Measurements from ENCODE around the gene NEK4. TPM values are rescaled to one million over a fixed set of nuclear protein-coding genes. Genes with fewer than 3 reads are reported as not detected.

Gene NEK4
- polyA plus RNA-seq, 4 donors: 18.8 to 30.7 (median 27.4) TPM

DNA sequence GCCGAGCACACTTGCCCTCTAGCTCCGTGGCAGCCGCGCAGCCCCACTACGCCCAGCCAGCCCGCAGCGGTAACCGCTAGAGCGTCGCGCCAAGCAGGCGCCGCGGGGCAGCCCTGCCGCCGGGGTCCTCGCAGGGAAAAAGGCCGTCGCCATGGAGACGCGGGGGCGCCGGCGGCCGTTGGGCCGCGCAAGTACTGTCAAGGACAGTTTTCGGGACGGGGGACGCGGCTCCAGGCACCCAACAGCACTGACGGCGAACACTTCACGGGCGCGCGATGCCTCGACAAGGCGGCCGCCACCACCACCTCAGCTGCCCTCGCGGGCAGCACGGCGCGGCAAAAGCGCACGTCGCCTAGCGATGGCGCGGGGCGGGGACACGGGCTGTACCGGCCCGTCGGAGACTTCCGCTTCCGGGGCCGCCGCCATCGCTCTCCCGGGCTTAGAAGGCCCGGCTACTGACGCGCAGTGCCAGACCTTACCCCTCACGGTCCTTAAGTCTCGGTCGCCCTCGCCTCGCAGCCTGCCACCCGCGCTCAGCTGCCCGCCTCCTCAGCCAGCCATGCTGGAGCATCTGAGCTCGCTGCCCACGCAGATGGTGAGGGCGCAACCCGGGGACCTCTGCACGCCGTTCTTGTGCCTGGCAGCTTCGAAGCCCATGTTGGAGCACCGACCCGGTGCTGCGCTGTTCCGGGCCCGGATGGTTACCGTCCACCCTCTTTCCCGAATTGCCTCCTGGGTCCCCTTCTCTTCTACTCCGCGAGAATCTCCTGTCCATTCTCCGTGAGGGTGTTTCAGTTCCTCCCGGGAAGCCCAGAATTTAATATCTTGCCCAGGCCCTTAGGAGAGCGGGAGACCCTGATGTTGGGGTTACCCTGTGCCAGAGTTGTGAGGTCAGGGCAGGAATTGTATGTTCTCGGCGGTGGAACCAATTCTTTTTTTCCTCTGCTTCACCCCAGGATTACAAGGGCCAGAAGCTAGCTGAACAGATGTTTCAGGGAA is 64.8 kb downstream of the NEK4 start, which contains the start of the genes GLT8D1 and SPCS1:
GLT8D1 (minus strand) TSS at position 104 of the 999 bp plus-strand sequence. CDS start 5,331 bp downstream, outside the sequence.
SPCS1 (plus strand) TSS at position 419 of the 999 bp plus-strand sequence; CDS start at position 560, 141 bp downstream.
- peak; percentile 75 to 82 (median 77) for DNase-seq (ENCODE audit: low read depth in 4 of 4, low spot score in 3 of 4)

DNA sequence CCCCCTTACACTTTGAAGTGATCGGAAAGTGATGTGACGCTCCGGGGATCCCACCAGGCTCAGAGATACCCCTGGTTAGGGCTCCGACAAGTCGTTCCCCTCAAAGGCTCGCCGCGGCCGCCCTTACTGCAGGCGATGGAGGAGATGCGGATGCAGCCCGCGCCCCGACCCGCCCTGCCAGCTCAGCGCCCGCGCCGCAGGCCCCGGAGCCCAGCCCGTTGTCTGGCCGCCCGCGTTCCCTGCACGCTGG is 65.4 kb downstream of the NEK4 start:
- DNase-seq (ENCODE audit: low read depth in 4 of 4, low spot score in 3 of 4): no peak

DNA sequence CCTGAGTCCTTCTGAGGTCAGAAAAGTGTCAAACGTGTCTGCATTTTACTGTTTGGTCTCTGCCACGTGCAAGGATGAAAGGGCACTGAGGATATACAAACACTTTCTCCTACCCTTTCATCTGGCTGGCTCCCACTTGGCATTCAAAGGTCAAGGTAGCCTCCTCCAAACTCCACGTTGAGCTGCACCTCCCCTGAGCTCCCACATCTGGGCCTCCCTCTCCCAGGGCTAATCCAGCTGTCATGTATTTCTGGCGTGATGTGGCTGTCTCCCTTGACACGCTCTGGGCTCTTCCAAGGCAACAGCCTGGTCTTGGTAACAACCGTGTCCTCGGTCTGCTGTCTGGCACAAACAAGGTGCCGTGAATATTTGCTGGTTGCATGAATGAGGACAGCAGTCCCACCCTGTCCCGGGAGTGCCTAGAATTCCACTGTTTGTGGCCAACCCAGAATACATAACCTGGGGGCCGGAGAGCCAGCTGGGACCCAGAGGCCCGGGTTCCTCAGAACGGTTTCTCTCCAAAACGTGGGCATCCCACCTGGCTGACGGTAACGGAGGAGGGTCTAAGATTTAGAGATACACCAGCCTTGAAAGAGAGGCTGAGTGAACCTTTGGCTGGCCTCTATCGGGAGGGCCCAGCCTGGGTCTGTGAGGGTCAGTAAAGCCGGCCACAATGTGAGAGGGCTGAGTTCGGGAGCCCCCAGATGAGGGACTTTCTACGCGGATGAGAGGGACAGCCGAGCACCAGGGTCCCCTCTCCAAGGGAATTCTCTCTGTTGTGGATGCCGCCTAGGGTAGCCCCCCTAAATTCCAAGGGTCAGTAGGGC is 65.9 kb downstream of the NEK4 start:
- DNase-seq (ENCODE audit: low read depth in 4 of 4, low spot score in 3 of 4): no peak

GRCh38 chr3:52703341-52703740 is 67.4 kb downstream of the NEK4 start:
- DNase-seq (ENCODE audit: low read depth in 4 of 4, low spot score in 3 of 4): no peak

DNA sequence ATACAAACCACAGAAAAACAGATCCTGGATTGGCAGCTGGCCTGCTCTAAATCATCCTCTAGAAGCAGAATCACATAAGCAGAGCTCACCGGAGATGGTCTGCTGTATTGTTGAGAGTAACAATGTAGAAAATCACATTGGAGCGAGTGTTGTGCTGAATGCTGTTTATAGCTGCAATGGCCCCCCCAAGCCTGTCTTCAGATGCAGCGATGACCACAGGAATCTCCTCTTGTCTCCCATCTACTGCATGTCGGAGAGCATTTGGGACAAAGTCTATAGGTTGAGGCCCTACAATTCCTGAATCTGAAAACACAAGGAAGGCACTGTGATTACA is 73.1 kb downstream of the NEK4 start:
- no peak for DNase-seq (ENCODE audit: low read depth in 4 of 4, low spot score in 3 of 4)

DNA sequence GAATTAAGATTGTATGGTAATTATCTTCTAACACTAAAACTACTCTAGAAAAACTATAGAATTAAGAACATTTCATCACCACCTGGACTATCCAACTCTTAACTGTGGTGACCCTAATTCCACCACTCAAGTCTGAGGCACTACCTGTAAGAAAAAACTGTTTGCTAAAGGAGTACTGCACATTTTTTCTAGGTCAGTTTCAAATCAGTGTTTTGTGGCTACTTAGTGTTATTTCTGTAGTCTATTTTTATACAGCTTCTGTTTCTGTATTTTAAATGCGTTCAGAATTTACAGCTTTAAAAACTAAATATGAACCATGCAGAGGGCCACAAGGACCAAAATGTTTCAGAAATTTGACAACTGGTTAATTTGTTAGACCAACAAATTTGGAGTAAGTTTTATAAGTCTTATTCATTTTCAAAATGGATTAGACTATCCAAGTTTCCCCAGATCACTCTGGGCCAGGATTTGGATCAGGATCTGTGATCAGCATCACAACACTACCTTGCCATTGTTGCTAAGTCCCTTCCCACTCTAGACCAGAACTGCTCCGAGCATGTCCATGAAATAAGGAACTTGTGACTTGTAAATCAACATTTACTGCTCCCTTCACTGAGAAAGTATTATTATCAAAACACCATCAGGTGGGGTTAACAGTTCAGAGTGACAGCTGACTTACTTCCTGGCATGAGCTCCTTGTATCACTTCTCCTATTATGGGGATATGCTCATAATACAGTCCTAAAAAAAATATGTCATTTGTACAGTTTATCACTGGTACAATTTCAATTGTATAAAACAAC is 73.7 kb downstream of the NEK4 start:
- no peak for DNase-seq (ENCODE audit: low read depth in 4 of 4, low spot score in 3 of 4)

DNA sequence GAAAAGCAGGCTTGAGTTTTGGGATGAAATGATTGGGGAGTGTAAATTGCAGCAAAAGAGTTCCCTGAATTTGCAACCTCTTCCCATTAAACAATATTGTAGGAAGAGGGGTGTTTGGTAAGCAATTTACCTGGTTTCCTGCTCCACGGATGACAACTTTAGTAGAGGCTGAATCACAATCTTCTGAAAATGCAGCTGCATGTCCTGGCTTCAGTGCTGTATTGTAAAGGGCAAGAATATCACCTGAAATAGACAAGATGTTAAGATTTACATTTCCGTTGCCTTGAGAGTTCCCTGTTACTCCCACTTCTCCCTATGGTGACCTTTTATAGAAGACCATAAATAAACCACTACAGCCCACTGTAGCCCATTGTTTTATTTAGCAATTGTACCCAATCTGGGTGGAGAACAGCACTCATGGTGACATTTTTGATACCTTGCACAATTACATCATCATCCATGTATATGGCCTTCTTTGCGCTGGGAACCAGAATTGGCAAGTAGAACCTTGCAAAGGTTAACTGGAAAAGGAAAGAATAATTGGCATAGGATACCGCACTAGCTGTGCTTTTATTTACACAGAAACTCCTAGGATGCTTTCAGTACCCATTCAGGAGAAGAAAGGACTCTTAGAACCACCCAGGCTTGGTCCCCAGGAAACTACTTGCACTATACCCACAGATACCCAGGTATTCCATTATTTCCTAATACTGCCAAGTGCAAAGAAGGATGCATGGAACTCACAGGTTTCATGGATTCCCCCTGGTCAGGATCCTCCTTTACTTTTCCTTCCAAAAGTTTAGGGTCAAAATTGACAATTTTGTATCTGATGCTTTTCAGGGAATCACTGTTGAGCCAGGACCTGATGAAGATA is 74.7 kb downstream of the NEK4 start:
- no peak for DNase-seq (ENCODE audit: low read depth in 4 of 4, low spot score in 3 of 4)

DNA sequence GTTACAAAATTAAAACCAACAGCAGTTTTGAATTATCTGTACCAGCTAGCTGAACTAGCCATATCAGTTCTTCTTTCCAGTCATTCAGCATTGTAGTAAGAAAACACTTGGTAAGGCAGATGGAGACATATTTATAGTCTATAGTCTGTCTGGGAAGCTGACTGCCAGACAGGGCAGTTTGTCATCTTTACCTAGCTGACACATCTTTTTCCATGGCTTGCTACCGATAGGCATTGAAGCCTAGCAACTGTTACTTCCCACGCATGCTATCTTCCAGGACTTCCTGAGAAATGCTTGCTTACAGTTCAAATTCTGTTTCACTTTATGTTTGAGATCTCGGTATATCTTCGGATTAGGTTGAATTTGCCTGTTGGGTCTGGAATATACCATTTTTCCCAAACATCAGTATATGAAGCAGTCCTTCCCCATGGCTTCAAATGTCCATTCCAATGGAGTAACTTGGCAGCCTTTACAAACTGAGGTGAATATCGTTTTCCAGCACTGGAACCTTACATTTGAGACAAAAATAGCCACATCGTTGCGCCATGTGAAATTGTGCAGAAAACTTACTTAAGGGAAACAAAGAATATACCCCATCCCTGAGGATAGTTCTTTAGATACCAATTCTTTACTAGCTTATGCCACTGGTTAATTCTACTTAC is 76.1 kb downstream of the NEK4 start:
- no peak for DNase-seq (ENCODE audit: low read depth in 4 of 4, low spot score in 3 of 4)

DNA sequence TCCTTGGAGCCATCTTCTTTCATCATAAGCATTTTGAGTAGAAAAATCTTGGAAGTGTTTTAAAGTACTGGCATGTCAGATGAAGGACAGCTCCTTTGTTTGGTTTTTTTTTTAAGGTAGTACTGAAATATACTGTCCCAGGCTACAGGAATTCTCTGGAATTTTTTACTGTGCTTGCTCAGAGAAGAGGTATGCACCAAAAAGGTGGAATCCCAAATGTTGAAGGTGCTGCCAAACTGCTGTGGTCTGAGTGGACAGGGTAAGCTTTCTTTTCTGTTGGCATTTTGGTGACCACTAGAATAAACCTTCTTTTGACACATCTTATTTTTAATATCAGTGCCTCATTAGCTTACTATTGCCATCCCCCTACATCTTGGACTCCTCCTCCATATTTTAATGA is 77.7 kb downstream of the NEK4 start:
- no peak for DNase-seq (ENCODE audit: low read depth in 4 of 4, low spot score in 3 of 4)

- no peak for DNase-seq (ENCODE audit: low read depth in 4 of 4, low spot score in 3 of 4)
These were observed 80.2 kb downstream of the NEK4 start for GRCh38 chr3:52690560-52690959.

DNA sequence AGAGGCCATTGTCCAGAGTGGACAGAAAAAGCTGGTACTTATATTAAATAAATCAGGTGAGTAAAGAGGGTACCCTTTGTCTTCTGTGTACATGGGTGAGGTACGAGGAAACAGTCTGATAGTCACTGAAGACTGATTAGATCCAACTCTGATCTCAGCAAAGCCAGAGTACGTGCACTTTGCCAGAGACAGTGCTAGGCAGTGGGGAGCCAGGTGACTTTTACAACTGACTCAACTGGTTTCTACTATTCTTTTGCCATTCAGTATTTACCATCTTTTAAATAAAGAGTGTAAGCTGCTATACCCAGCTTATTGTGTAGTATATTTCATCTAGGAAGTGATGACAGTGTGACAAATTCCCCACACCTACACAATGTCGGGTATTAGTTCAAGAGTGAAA is 81.6 kb downstream of the NEK4 start:
- no peak for DNase-seq (ENCODE audit: low read depth in 4 of 4, low spot score in 3 of 4)

GRCh38 chr3:52688266-52688665 is 82.5 kb downstream of the NEK4 start:
- DNase-seq (ENCODE audit: low read depth in 4 of 4, low spot score in 3 of 4): no peak

DNA sequence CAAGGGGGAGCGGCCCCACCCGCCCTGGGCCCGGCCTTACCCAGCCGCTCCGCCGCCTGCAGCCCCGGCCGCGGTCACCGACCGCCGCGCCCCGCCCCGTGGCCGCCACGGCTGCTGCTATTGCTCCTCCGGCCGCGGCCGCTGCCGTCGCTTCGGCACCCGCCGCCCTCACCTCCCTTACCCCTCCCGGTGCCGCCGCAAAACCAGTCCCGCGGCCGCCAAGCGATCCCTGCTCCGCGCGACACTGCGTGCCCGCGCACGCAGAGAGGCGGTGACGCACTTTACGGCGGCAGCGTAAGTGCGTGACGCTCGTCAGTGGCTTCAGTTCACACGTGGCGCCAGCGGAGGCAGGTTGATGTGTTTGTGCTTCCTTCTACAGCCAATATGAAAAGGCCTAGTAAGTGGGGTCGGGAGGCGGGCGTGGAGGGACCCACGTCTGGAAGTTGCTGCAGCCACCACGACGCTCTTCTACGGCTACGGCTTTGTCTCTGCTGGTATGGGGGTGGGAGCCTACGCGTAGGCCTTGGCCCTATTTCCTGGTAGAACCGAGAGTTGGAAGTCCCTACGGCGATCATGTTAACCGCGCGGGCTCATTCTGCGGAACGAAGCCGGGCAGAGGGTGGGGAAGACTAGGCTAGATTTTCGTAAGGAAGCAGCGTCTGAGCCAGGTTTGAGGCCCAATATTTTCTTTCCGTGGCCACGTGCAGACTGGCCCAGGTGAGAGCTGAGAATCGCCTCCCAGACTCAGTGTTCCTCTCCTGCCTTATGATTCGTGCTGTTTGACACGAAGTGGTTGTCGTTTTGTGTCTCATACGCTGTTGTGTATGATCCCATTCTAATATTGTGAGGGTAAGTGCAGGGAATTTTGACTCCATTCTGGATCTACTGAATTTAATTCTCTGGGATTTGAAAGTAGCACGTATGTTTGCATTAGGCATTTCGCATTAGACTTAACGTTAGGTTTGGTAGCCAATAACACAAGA is 84.7 kb downstream of the NEK4 start, which contains the start of the genes GNL3 and PBRM1:
GNL3 (plus strand) TSS at position 324 of the 983 bp plus-strand sequence; CDS start at position 385, 61 bp downstream.
PBRM1 (minus strand) TSS at position 205 of the 983 bp plus-strand sequence.
- DNase-seq (ENCODE audit: low read depth in 4 of 4, low spot score in 3 of 4): peak; percentile 84 to 92 (median 90)

- peak in 2 of 4 donors; percentile 41 to 48 for DNase-seq (ENCODE audit: low read depth in 4 of 4, low spot score in 3 of 4)
These were observed 85.4 kb downstream of the NEK4 start for GRCh38 chr3:52685285-52685708.

DNA sequence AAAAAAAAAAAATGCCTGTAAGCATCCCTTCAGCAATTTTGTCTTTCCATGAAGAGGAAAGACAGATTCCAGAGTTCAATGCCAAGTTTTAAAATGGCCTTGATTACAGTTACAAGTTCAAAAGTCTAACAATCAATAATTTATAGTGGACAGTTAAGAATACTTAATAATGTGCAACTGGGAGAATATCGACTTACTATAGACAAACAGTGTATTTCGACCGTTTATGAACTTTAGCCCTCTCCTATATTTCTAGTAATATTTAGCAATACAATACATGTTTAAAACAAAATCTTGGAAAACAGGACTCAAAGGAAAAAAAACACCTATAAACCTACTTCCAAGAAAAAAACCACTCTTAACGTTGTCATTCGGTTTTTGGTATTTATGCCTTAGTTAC is 86.6 kb downstream of the NEK4 start:
- DNase-seq (ENCODE audit: low read depth in 4 of 4, low spot score in 3 of 4): no peak

GRCh38 chr3:52683611-52684010 is 87.1 kb downstream of the NEK4 start:
- no peak for DNase-seq (ENCODE audit: low read depth in 4 of 4, low spot score in 3 of 4)

DNA sequence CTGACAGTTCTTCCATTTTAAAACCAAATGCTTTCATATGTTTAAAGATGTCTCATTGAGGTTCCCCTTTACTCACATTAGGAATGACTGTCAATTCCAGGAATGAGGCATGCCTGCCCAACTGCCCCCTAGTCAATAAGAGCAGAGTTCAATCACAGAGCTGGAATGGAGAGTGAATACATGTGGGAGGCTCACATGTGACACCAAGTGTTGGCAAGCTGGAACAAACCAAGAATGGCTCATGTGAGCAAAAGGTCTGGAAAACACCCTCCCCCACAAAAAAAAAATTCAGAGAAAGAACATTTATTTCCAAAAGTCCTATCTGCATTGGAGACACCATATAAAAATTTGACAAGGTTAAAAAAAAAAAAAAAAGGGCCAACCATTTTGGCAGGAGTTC is 88.7 kb downstream of the NEK4 start:
- DNase-seq (ENCODE audit: low read depth in 4 of 4, low spot score in 3 of 4): peak in 1 of 4 donors; percentile 1

DNA sequence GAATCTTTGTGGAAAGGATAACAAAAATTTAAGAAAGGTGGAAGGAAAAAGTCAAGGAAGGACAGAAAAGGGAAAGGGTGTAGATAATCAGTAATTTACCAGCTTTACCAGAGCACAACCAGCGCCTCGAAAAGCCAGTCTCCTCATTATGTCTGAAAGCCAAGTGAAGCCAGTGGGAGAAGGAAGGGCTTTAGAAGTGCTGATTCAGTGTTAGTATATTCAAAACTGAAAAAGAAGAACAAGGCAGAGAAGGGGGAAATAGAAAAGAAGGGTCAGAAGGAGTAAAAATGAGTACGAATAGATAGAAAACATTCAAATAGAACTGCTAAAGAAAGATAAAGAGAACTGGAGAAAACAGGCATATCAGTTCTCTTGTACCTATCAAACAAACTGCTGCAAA is 89.1 kb downstream of the NEK4 start:
- no peak for DNase-seq (ENCODE audit: low read depth in 4 of 4, low spot score in 3 of 4)

Measured in left renal pelvis (tissue), 4 donors.